NCI-H345 (cell line): ENCODE measurements around the gene THOP1.
"Not testable (repeated sequence)": the region's sequence is repeated elsewhere in the genome, so short reads cannot be mapped to it uniquely, and the experiment has no call there.

ENCODE experiments used
- DNase-seq: peaks from one replicate; lab custom pipeline; 2025; lab: John Stamatoyannopoulos, UW

Gene THOP1

DNA sequence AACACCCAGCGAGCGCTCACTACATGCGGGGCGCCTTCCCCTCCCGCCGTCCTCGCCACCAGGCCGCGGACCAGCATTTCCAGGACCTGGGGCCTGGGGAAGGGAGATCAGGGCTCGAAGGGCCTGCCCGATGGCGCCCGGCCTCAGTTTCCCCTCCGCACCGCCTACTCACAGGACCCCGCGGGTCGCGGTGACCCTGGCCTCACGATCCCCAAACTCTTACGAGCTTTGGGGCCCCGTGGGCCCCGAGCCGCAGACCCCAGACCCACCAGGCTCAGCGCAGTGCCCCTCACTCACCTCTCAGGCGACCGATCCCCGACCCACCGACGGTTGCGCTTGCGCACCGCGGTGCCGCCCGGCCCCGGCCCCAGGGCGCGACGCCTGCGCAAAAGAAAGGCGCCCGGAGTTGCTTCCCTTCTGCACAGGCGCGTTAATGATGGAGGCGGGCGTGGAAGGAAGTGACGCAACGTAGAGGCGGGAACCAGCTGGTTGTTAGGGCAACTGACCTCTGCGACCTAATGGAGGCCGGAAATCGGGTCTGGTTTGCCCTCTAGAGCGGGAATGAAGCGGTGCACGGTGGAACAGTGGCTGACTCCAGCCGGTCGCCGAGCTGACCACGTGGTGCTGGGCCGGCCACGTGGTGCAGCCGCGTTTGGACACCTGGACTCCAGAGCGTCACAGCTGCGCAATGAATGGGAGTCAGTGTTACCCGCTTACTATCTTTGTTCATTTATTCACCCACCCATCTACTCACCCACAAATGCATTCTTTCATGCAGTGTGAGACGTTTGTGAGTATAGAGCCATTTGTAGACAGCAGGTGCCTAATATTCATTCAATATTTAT is 2.1 kb upstream of the THOP1 start, which contains the start of gene SGTA:
TSS of gene SGTA (minus strand) at position 338 of the 845 bp plus-strand sequence. CDS start 14,205 bp downstream, outside the sequence.
- DNase-seq, result peak; percentile 98

DNA sequence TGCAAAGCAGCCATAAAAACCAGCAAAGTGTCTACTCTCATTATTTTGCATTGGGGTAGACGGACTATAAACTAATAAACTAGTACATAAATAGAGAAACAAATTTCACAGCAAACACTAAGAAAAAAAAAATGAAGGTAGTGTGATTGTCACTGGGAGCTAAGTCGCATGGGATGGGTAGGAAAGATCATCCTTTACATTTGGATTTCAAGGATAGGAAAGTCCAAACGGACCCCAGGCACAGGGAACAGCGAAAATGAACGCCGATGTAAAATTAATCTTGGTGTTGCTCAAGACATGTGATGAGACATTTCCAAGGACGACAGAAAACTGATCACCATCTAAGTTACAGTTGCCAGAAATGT is 1.5 kb upstream of the THOP1 start:
- DNase-seq, result no peak

DNA sequence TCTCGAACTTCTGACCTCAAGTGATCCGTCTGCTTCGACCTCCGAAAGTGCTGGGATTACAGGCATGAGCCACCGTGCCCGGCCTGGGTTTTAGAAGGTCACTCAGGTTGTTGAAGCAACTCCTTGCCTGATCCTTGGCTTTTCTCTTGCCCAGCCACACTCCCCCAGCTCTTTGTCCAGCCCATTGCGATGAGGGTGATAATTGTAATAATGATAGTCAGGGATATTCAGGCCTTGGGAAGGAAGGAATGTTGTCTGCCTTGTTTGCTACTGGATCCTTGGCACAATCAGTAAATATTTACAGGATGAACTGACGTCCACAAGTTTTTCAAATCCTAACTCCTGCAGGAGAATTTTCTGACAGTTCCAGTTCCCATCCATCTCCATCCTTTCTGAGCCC is 1.8 kb downstream of the THOP1 start:
- no peak for DNase-seq

DNA sequence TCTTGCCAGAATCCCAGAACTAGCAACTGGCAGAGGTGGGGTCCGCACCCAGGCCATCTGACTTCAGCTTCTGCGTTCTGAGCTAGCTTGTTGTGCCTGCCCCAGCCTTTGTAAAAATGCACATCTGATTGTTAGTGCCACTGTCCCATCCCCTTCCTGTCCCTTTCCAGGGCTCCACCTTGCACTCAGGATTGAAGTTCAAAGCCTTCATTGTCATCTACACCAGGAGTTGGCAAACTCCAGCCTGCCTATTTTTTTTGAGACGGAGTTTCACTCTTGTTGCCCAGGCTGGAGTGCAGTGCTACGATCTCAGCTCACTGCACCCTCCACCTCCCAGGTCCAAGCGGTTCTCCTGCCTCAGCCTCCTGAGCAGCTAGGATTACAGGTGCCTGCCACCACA is 2.9 kb downstream of the THOP1 start:
- DNase-seq, result no peak

DNA sequence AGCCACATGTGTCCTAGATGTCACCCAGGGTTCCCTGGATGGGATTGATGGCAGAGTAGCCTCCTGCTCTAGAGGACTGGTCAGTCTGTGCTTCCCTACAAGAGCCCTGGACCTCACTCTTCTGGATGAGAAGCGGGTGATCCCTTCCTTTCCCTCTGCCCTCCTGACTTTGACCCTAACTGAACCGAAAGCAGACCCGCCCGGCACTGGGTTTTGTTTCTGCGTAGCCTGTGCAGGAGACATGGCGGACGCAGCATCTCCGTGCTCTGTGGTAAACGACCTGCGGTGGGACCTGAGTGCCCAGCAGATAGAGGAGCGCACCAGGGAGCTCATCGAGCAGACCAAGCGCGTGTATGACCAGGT is 4.9 kb downstream of the THOP1 start:
- DNase-seq, result no peak

DNA sequence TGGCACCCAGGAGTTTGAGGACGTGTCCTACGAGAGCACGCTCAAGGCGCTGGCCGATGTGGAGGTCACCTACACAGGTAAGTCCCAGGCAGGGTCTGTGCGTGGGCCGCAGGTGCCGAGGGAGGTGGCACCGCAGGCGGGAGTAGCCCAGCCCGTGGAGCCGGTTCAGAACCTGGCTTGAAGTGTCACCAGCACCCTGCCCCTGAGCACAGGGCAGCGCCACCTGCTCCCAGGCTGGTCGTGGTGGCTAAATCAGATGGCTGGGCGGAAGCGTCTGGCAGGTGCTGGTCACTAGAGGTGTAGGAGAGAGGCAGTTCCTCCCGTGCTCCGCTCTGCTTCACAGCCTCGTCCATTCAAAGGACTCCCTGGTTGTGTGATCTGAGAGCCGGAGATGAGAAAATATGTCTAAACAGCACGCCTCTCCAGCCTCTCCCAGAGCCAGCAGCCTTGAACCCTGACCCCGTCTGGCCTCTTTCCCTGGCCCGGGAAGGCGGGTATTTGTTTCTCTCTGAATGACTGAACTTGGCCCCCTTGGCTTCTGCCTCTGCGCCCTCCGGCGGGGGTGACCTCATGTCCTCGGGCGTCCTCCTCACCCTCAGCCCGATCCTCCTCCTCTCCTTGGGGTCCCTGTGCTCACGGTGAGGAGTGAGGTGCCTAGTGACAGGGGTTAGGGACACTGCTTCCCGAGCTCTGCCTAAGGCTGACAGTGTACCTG is 5.4 kb downstream of the THOP1 start:
- no peak for DNase-seq

DNA sequence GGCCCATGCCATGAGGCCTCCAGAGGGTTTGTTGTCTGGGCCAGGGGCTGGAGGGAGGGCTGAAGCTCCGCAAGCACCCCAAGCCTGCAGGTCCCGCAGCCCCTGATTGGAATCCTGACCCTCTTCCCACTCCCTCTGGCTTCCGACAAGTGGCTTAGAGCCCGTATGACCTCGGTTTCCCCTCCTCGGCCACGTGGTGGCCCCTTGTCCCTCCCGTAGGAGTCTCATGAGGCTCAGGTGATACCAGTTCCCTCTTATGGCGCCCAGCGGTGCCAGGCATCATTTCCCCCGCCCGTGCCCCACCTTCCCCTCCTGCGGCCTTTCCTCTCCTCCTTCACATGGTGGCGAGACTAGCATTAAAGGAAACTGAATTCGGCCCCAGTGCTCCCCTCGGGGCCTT is 6.1 kb downstream of the THOP1 start:
- DNase-seq, result no peak

DNA sequence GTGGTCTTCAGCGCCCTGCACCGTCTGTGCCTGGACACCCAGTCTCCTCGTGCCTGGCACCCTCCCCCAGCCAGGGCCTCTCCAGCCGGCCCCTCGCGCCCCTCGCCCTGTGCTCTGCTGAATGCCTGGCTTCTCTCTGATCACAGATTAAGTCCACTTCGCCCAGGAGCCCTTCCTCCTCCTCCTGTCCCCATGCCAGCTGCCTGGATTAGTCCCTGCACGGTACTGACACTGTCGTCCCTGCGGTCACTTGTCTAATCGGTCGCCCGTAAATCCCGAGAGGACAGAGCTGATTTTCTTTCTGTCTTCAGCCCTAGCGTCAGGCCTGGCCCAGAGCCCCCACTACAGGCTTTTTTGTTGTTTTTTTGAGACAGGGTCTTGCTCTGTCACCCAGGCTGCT is 6.6 kb downstream of the THOP1 start:
- no peak for DNase-seq

DNA sequence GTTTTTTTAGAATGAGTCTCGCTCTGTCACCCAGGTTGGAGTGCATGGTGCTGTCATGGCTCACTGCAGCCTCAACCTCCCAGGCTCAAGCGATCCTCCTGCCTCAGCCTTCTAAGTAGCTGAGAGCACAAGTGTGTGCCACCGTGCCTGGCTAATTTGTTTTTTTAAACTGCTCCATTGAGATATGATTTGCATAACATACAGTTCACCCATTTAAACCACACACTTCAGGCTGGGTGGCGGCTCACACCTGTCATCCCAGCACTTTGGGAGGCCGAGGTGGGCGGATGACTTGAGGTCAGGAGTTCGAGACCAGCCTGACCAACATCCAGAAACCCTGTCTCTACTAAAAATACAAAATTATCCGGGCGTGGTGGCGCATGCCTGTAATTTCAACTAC is 7.4 kb downstream of the THOP1 start:
- DNase-seq, result not testable (repeated sequence)

DNA sequence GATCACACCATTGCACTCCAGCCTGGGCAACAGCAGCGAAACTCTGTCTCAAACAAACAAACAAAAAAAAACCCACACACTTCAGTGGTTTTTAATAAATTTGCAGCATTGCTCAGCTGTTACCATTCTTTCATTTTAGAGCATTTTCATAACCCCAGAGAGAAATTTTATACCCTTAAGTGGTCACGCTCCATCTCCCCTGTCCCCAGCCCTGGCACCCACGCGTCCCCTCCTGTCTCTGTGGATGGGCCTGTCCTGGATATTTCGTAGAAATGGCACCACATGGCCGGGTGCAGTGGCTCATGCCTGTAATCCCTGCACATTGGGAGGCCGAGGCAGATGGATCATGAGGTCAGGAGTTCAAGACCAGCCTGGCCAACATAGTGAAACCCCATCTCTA is 7.8 kb downstream of the THOP1 start:
- no peak for DNase-seq

DNA sequence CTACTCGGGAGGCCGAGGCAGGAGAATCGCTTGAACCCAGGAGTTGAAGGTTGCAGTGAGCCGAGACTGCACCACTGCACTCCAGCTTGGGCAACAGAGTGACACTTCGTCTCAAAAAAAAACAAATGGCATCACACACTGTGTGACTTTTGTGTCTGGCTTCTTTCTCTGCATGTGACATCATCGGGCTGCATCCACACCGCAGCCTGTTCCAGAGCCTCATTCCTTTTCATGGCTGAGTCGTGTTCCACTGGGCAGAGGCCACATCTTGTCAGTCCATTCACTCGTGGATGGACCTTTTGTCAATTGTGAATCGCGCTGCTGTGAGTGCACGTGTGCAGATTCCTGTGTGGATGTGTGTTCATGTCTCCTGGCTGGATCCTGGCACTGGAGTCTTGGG is 8.3 kb downstream of the THOP1 start:
- DNase-seq, result no peak

DNA sequence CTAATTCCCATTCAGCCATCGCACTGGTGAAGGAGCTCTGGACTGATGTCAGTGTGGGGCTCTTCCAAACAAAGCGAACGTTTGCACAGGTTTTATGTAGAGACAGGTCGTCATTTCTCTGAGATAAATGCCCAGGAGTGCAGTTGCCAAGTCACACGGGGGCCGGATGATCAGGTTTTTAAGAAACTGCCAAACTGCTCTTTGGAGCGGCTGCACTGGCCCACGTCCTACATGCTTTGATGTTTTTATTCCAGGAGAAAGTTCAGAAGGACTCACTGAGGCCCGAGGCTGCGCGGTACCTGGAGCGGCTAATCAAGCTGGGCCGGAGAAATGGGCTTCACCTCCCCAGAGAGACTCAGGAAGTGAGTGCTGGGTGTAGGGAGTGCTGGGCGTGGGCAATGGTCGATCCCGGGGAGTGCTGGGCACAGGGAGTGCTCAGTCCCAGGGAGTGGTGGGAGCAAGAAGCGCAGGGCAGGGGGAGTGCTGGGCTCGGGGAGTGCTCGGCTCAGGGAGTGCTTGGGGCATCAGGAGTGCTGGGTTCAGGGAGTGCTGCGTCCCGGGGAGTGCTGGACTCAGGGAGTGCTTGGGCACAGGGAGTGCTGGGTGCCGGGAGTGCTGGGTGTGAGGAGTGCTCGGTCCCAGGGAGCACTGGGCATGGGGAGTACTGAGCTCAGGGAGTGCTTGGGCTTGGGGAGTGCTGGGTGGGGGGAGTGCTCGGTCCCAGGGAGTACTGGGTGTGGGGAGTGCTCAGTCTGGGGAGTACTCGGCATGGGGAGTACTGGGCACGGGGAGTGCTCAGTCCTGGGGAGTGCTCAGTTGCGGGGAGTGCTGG is 10.7 kb downstream of the THOP1 start:
- no peak for DNase-seq

DNA sequence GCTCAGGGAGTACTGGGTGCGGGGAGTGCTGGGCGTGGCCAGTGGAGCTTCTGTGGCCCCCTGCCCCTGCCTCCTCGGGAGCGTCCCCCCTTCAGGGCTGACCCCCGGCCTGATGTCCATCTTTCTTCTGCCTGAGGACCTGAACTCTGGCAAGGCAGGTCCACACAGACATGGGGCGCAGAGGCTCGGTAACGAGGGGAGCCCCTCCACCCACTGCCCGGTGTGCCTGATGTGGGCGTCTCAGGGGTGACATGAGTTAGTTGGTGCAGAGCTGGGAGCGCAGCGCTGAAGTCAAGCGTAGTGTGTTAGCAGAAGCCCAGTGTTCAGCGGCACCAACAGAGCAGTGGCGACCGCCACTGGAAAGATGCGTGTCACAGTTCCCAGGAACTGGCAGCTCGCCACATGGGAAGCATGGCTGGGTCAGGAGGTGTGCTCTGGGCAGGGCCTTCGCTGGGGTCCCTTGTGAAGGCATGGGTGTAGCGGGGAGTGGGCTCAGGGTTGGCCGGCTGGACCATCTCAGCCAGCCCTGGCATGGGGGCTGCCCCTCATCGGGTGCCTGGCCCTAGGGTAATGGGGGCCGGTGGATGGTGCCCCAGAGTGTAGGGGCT is 11.5 kb downstream of the THOP1 start:
- DNase-seq, result no peak

DNA sequence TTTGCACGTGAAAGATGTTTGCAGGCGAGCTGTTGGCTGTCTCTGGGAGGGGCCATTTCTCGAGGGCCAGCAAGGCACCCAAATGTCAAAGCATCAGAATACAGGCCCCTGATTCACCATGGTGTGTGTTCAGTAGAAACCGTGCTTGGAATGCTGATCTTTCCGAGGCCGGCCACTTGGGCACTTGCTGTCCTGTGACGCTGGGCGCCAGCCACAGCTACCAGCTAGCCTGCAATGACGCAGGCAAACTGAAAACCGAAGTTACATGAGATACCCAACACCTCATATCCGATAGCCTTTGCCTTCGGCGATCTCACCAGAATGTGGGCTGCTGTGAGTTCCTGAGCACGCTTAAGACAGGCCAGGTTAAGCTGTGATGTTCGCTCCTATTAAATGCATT is 12.0 kb downstream of the THOP1 start:
- no peak for DNase-seq

DNA sequence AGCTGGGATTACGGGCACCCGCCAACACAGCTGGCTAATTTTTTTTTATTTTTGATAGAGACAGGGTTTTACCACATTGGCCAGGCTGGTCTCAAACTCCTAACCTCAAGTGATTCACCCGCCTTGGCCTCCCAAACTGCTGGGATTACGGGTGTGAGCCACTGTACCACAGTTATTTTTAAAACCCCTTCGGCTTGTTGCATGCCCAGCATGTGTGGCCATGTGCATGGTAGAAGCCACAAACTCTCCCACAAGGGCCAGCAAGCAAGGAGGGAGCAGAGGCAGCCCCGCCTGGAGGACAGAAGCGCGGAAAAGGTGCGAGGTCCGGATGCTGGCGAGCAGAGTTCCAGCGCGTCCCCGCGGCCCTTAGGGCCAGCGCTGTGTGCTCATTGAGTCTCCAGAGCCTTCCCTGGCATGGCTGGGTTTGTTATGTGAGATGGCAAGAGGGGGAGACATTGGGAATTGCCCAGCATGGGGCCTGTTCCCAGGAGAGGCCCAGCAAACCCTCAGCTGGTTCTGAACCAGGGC is 12.9 kb downstream of the THOP1 start:
- DNase-seq, result no peak

DNA sequence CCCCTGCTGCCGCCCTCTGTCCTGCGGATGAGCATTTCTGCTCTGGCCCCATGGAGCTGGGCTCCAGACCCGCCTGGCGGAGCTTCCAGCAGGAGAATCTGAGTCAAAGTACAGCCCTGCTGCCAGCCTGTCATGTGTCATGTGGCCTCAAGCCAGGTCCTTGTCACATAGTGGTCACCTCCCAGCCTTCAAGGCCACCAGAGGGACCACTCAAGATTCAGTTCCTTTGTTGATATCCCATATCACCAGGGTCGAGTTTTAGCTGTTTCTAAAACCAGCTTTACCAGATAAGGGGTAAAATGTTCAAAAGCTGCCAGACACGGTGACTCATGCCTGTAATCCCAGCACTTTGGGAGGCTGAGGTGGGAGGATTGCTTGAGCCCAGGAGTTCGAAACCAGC is 13.4 kb downstream of the THOP1 start:
- DNase-seq, result no peak

DNA sequence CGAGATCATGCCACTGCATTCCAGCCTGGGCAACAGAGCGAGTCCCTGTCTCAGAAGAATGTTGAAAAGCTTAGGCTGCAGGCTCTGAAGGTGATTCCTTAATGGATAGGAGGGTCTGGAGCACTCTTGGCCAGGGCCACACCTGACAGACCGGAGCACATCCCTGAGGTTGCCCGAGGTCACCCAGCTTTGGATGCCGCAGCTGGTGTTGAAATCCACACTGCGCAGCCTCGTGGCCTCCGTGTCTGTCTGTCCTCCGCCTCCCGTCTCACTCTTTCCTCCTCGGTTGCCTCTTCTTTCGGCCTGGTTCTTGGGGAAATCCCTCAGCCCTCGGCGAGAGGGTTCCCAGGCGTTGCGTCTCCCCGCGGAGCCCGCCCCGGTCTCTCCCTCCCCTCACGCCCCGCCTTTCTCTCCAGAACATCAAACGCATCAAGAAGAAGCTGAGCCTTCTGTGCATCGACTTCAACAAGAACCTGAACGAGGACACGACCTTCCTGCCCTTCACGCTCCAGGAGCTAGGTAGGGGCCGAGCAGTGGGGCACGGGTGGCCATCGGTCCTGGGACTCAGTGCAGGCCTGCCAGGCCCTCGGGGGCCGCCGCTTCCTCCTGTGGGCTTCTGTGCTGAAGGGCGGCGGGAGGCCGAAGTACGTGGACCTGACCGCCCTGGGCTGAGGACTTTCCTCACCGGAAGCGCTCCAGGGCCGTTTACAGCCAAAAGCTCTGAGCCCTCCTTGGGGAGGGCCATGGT is 14.1 kb downstream of the THOP1 start:
- no peak for DNase-seq

DNA sequence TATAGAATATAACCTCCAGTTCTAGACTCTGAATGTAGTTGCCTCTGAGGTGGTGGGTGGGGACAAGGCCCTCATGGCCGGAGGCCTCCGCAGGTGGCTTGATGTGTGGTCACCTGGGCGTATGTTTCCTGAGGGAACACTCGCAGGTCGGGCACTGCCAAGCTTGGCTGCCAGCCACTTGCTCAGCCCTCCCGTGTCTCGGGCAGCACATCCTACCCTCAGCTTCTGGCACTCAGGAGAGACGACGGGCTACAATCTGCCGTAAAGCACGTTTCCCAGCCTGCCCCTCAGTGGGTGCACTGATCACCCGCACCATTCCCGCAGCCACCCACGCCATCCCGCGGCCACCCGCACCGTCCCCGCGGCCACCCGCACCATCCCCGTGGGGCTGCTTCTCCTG is 15.2 kb downstream of the THOP1 start:
- DNase-seq, result no peak

DNA sequence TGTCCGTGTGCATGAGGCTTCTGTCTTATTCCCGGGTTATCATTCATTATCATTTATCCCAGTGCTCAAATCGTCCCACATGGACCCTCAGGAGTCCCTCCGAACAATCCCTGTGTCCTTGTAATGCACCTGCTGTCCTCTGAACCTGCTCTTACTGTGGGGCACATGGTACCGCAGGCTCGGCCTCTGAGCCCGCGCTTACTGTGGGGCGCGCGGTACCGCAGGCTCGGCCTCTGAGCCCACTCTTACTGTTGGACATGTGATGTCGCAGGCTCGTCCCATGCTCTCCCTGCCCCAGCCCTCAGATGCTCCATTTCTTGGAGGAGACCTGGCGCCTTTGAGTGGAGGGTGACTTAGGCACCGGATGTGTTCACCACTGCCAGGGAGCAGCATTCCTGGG is 17.5 kb downstream of the THOP1 start:
- no peak for DNase-seq

DNA sequence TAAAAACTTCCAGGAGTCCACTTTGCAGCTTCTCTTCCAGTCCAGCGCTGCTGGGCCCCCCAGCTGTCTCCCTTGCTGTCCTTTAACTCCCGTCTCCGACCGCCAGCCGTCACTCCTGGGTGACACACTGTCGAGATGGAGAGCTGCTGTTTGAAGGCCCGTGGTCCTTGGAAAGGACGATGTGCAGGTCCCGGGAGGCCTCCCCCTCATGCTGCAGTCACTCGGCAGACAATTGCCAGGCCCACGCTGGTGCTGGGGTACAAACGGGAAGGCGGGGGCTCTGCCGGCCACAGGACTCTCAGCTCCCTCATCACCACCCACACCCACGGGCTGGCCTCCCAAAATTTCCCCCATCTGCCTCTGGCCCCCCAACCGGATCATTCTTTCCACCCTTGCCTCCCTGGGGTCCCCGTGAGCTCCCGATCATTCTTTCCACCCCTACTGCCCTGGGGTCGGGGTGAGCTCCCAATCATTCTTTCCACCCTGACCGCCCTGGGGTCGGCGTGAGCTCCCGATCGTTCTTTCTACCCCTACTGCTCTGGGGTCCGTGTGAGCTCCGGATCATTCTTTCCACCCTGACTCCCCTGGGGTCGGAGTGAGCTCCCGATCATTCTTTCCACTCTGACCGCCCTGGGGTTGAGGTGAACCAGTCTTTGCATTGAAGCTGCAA is 18.3 kb downstream of the THOP1 start:
- no peak for DNase-seq
